SK-N-SH (cell line): ENCODE data around the gene DOCK4. TPM values are rescaled to one million over a fixed set of nuclear protein-coding genes. Genes with fewer than 3 reads are reported as not detected.

Source experiments
- CTCF ChIA-PET: fragments of 300-600, 350-600 bp; formaldehyde crosslinking; extraction: SDS; loops from one replicate; lab custom pipeline; 2021; lab: Yijun Ruan, JAX
- POLR2A ChIA-PET: fragments of 350-600 bp; sonication (Branson Sonifier 250); formaldehyde crosslinking; extraction: SDS; loops from one replicate; lab custom pipeline; 2020; ENCODE audit warnings: antibody characterized with exemption, inconsistent platforms; lab: Yijun Ruan, JAX
- DNase-seq: peaks from one replicate; pipeline ENCODE4 v3.0.0; 2012
- H2AFZ ChIP-seq: fragments of 200-600 bp; sonication (generic); 2 replicates; pipeline ENCODE4 v1.8.1; 2016; ENCODE audit warnings: antibody characterized with exemption, mild to moderate bottlenecking, low read depth
- H3F3A ChIP-seq: fragments of 200-600 bp; sonication (generic); replicated peaks from 2 replicates; pipeline ENCODE3; 2016; ENCODE audit warnings: antibody characterized with exemption, mild to moderate bottlenecking; ENCODE audit not compliant: insufficient read depth
- H3K27ac ChIP-seq, 2 experiments: fragments of 200-500 bp in 1 of 2; fragments of 200-600 bp in 1 of 2; sonication (Bioruptor generic) in 1 of 2; sonication (generic), shearing (Covaris generic) in 1 of 2; 2 replicates each; pipeline versions ENCODE4 v1.5.1 to v1.6.1; 2014 to 2016; ENCODE audit warnings: low read depth in 2 of 2, inconsistent platforms in 1 of 2, low read length in 1 of 2, mild to moderate bottlenecking in 1 of 2, mixed read lengths in 1 of 2
- H3K27me3 ChIP-seq: fragments of 200-600 bp; sonication (generic), shearing (Covaris generic); 2 replicates; pipeline ENCODE4 v1.6.1; 2016; ENCODE audit warnings: mixed run types; ENCODE audit not compliant: insufficient read depth
- H3K36me3 ChIP-seq, 2 experiments: fragments of 200-500 bp in 1 of 2; fragments of 200-600 bp in 1 of 2; sonication (Bioruptor generic) in 1 of 2; sonication (generic) in 1 of 2; replicated peaks in 1 of 2; 2 replicates each; pipeline versions ENCODE3 to v1.5.1; 2014 to 2016; ENCODE audit warnings: low read length in 1 of 2, mild to moderate bottlenecking in 1 of 2; ENCODE audit not compliant: insufficient read depth in 2 of 2, control insufficient read depth in 1 of 2
- H3K4me1 ChIP-seq, 2 experiments: fragments of 200-500 bp in 1 of 2; fragments of 200-600 bp in 1 of 2; sonication (Bioruptor generic) in 1 of 2; sonication (generic), shearing (Covaris generic) in 1 of 2; 2 replicates each; pipeline versions ENCODE4 v1.5.1 to v1.6.1; 2014 to 2016; ENCODE audit warnings: low read depth in 1 of 2, low read length in 1 of 2, mixed run types in 1 of 2; ENCODE audit not compliant: insufficient read depth in 2 of 2, control insufficient read depth in 1 of 2
- H3K4me2 ChIP-seq: fragments of 200-600 bp; sonication (generic), shearing (Covaris generic); 2 replicates; pipeline ENCODE4 v1.6.1; 2017; ENCODE audit warnings: mixed run types
- H3K4me3 ChIP-seq, 2 experiments: fragments of 200-500 bp in 1 of 2; fragments of 200-600 bp in 1 of 2; sonication (Bioruptor generic) in 1 of 2; sonication (generic), shearing (Covaris generic) in 1 of 2; 2 replicates each; pipeline versions ENCODE4 v1.5.1 to v1.8.1; 2014 to 2016; ENCODE audit warnings: low read depth in 2 of 2, inconsistent platforms in 1 of 2, low read length in 1 of 2, mild to moderate bottlenecking in 1 of 2, mixed read lengths in 1 of 2, moderate library complexity in 1 of 2
- H3K79me2 ChIP-seq: fragments of 200-600 bp; sonication (generic); 2 replicates; pipeline ENCODE4 v1.8.1; 2017; ENCODE audit warnings: mild to moderate bottlenecking; ENCODE audit not compliant: insufficient read depth
- H3K9ac ChIP-seq: fragments of 200-600 bp; sonication (generic); 2 replicates; pipeline ENCODE4 v1.6.1; 2017; ENCODE audit warnings: mixed run types
- H3K9me2 ChIP-seq: fragments of 200-600 bp; sonication (generic); 2 replicates; pipeline ENCODE4 v1.6.1; 2017; ENCODE audit warnings: mixed run types
- H3K9me3 ChIP-seq: fragments of 200-600 bp; sonication (generic); 2 replicates; pipeline ENCODE4 v1.6.1; 2017; ENCODE audit warnings: mixed run types, mild to moderate bottlenecking, moderate library complexity
- H4K20me1 ChIP-seq: fragments of 200-600 bp; sonication (generic); 2 replicates; pipeline ENCODE4 v1.6.1; 2017; ENCODE audit warnings: mild to moderate bottlenecking, mixed run types; ENCODE audit not compliant: insufficient read depth
- CHD2 ChIP-seq: fragments of 150-350 bp; IDR thresholded peaks from 2 replicates; pipeline ENCODE4 v1.6.1; 2018; ENCODE audit warnings: low read length; ENCODE audit not compliant: partially characterized antibody
- ELF1 ChIP-seq: IDR thresholded peaks from 2 replicates; pipeline ENCODE4 v1.4.0; 2012
- EP300 ChIP-seq, 2 experiments: IDR thresholded peaks; 2 replicates each; pipeline versions ENCODE4 v1.4.0 to v1.6.1; 2012; ENCODE audit warnings: borderline replicate concordance in 1 of 2, low read depth in 1 of 2, low read length in 1 of 2
- FOXJ3 ChIP-seq: sonication (generic); formaldehyde crosslinking; IDR thresholded peaks from 2 replicates; pipeline ENCODE4 v1.5.1; 2020; ENCODE audit warnings: mild to moderate bottlenecking, missing genetic modification reagents
- FOXM1 ChIP-seq: IDR thresholded peaks from 2 replicates; pipeline ENCODE4 v1.4.0; 2012; ENCODE audit warnings: low read depth, mild to moderate bottlenecking
- NRF1 ChIP-seq: IDR thresholded peaks from 2 replicates; pipeline ENCODE4 v1.6.1; 2012; ENCODE audit warnings: low read depth, mild to moderate bottlenecking, low read length
- RAD21 ChIP-seq: IDR thresholded peaks from 2 replicates; pipeline ENCODE4 v1.6.1; 2012; ENCODE audit warnings: mild to moderate bottlenecking, low read length
- RCOR1 ChIP-seq: fragments of 150-350 bp; IDR thresholded peaks from 2 replicates; pipeline ENCODE4 v1.6.1; 2017; ENCODE audit warnings: antibody characterized with exemption, low read length
- SIN3A ChIP-seq: IDR thresholded peaks from 2 replicates; pipeline ENCODE4 v1.6.1; 2012; ENCODE audit warnings: low read depth, mild to moderate bottlenecking, low read length, moderate library complexity, borderline replicate concordance
- SMC3 ChIP-seq: IDR thresholded peaks from 2 replicates; pipeline ENCODE4 v1.6.1; 2012; ENCODE audit warnings: low read depth, low read length, improper control_type of control experiment
- TAF1 ChIP-seq: IDR thresholded peaks from 2 replicates; pipeline ENCODE4 v1.6.1; 2012; ENCODE audit warnings: low read depth, mild to moderate bottlenecking, low read length, moderate library complexity, borderline replicate concordance
- TCF12 ChIP-seq: IDR thresholded peaks from 2 replicates; pipeline ENCODE4 v1.4.0; 2012
- TEAD4 ChIP-seq: IDR thresholded peaks from 2 replicates; pipeline ENCODE4 v1.4.0; 2012; ENCODE audit warnings: mild to moderate bottlenecking, borderline replicate concordance; ENCODE audit not compliant: insufficient read depth
- YY1 ChIP-seq: IDR thresholded peaks from 2 replicates; pipeline ENCODE4 v1.4.0; 2012; ENCODE audit warnings: low read depth, mild to moderate bottlenecking
- WGBS: methylation state at CpG from one replicate; pipeline ENCODE4 v1.1.6; 2017; ENCODE audit warnings: low lambda C conversion rate; 5-methylcytosine and 5-hydroxymethylcytosine counted together
- polyA plus RNA-seq, 3 experiments: library from polyadenylated mRNA; depleted of rRNA; stranded (reverse); fragments of >200 nt; gene quantifications; 2 replicates each; pipeline ENCODE4 v1.2.3, GENCODE V29; 2012
- TF ChIP-seq, protein P1 (sequence below): IDR thresholded peaks from 2 replicates; pipeline ENCODE4; 2012
- TF ChIP-seq, protein P2 (sequence below): fragments of 200-600 bp; sonication (generic); IDR thresholded peaks from 2 replicates; pipeline ENCODE4 v1.6.1; 2017; ENCODE audit warnings: antibody characterized with exemption, mild to moderate bottlenecking, moderate library complexity
- TF ChIP-seq, protein P3 (sequence below): IDR thresholded peaks from 2 replicates; pipeline ENCODE4 v1.4.0; 2012; ENCODE audit warnings: low read depth
- TF ChIP-seq, protein P4 (sequence below): IDR thresholded peaks from 2 replicates; pipeline ENCODE4 v1.4.0; 2012; ENCODE audit warnings: low read depth, borderline replicate concordance
- TF ChIP-seq, protein P5 (sequence below): IDR thresholded peaks from 2 replicates; pipeline ENCODE4 v1.6.1; 2012; ENCODE audit warnings: mild to moderate bottlenecking, low read depth, low read length, moderate library complexity

The DOCK4 gene
- polyA plus RNA-seq, 1 of the 3 experiments (the other 2 are of a cell fraction): 8.5 TPM

DNA sequence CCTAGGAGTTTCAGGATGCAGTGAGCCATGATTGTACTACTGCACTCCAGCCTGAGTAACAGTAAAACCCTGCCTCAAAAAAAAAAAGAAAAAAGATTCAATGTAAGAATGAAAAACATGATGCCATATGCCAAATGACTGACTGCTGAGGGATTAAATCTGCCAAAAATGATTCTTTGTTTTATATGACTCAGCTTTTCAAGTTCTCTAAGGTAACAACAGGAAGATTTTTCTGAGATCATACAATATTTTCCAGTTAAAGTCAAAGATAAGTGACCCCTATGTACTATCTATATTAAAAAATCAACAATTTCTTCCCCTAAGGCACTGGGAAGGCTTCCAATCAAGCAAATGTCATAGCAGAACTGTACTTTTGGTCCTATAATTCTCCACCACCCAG, 372.7 kb downstream of the DOCK4 start (continued):
- no peak for TF ChIP-seq NRF1
- TF ChIP-seq, protein P1, sequence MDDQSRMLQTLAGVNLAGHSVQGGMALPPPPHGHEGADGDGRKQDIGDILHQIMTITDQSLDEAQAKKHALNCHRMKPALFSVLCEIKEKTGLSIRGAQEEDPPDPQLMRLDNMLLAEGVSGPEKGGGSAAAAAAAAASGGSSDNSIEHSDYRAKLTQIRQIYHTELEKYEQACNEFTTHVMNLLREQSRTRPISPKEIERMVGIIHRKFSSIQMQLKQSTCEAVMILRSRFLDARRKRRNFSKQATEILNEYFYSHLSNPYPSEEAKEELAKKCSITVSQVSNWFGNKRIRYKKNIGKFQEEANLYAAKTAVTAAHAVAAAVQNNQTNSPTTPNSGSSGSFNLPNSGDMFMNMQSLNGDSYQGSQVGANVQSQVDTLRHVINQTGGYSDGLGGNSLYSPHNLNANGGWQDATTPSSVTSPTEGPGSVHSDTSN: peak; percentile 91
- no peak for TF ChIP-seq SIN3A
- TF ChIP-seq, protein P2, sequence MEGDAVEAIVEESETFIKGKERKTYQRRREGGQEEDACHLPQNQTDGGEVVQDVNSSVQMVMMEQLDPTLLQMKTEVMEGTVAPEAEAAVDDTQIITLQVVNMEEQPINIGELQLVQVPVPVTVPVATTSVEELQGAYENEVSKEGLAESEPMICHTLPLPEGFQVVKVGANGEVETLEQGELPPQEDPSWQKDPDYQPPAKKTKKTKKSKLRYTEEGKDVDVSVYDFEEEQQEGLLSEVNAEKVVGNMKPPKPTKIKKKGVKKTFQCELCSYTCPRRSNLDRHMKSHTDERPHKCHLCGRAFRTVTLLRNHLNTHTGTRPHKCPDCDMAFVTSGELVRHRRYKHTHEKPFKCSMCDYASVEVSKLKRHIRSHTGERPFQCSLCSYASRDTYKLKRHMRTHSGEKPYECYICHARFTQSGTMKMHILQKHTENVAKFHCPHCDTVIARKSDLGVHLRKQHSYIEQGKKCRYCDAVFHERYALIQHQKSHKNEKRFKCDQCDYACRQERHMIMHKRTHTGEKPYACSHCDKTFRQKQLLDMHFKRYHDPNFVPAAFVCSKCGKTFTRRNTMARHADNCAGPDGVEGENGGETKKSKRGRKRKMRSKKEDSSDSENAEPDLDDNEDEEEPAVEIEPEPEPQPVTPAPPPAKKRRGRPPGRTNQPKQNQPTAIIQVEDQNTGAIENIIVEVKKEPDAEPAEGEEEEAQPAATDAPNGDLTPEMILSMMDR: no peak
- 0 out of 2 replicates have a peak, but pooled peaks have one; percentile 18 for TF ChIP-seq YY1
- TF ChIP-seq, protein P3, sequence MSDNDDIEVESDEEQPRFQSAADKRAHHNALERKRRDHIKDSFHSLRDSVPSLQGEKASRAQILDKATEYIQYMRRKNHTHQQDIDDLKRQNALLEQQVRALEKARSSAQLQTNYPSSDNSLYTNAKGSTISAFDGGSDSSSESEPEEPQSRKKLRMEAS: 0 out of 2 replicates have a peak, but pooled peaks have one; percentile 42

DNA sequence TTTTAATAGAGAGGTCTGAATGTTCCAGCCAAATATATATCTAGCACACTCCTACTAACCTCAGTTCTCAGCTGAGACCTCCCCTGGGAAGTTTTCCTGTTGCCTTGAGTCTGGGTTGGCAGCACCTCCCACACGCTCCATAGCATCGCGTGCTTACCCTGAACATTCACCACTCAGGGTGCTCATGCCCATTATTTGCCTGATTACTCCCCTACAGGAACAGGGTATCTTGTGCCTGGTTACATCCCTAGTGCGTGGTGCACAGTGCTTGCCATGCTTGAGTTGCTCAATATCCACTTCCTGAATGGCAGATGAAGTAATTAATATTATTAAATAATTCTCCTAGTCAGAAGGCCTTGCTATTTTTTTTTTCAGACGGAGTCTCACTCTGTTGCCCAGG, 374.0 kb downstream of the DOCK4 start:
- Histone ChIP-seq H3K4me1 (peaks cover 24 to 36% of the 10 kb centered on the region in 2 experiments), H3K27me3 (no peaks in the 10 kb centered on the region), H3K27ac (no peak overlapping the region), H3K36me3 (peaks cover 4% of the 10 kb centered on the region in 2 experiments), H3K4me2 (no peak overlapping the region), H3K4me3 (no peak overlapping the region), H3K9me3 (no peaks in the 10 kb centered on the region; the same call in 1 of the 2 replicates), H3K9ac (no peak overlapping the region), H3K9me2 (no peaks in the 10 kb centered on the region), H4K20me1 (no peaks in the 10 kb centered on the region), H2AFZ (no peak overlapping the region), H3F3A (peaks cover 37% of the 10 kb centered on the region), H3K79me2 (no peaks in the 10 kb centered on the region)
- WGBS: 94% methylated on average over 5 of the region's 5 CpGs
- ChIA-PET POLR2A (no interaction called here), CTCF (interaction anchor here (4.0 to 10.1 kb wide), 2 partner anchors 22 to 69 kb away, joined by 24 to 70 read pairs; no protein-coding TSS in a partner anchor)
- DNase-seq: no peak
- TF ChIP-seq TEAD4 (no peak), ELF1 (no peak), FOXM1 (no peak), EP300 (IDR thresholded peaks at IDR 0.05; ENCODE audit: borderline replicate concordance in 1 of 2, low read depth in 1 of 2, low read length in 1 of 2) (no peak), TAF1 (no peak), TCF12 (no peak), FOXJ3 (CRISPR knock-in tag) (no peak), SMC3 (no peak), RCOR1 (no peak), CHD2 (no peak), RAD21 (no peak), YY1 (no peak)
- TF ChIP-seq, protein P4, sequence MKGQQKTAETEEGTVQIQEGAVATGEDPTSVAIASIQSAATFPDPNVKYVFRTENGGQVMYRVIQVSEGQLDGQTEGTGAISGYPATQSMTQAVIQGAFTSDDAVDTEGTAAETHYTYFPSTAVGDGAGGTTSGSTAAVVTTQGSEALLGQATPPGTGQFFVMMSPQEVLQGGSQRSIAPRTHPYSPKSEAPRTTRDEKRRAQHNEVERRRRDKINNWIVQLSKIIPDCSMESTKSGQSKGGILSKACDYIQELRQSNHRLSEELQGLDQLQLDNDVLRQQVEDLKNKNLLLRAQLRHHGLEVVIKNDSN: no peak
- TF ChIP-seq, protein P2: no peak
- TF ChIP-seq, protein P3: no peak
- TF ChIP-seq, protein P5, sequence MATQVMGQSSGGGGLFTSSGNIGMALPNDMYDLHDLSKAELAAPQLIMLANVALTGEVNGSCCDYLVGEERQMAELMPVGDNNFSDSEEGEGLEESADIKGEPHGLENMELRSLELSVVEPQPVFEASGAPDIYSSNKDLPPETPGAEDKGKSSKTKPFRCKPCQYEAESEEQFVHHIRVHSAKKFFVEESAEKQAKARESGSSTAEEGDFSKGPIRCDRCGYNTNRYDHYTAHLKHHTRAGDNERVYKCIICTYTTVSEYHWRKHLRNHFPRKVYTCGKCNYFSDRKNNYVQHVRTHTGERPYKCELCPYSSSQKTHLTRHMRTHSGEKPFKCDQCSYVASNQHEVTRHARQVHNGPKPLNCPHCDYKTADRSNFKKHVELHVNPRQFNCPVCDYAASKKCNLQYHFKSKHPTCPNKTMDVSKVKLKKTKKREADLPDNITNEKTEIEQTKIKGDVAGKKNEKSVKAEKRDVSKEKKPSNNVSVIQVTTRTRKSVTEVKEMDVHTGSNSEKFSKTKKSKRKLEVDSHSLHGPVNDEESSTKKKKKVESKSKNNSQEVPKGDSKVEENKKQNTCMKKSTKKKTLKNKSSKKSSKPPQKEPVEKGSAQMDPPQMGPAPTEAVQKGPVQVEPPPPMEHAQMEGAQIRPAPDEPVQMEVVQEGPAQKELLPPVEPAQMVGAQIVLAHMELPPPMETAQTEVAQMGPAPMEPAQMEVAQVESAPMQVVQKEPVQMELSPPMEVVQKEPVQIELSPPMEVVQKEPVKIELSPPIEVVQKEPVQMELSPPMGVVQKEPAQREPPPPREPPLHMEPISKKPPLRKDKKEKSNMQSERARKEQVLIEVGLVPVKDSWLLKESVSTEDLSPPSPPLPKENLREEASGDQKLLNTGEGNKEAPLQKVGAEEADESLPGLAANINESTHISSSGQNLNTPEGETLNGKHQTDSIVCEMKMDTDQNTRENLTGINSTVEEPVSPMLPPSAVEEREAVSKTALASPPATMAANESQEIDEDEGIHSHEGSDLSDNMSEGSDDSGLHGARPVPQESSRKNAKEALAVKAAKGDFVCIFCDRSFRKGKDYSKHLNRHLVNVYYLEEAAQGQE: no peak
